ENCODE measurements around the gene TLL2.
"Not testable (repeated sequence)": the region's sequence is repeated elsewhere in the genome, so short reads cannot be mapped to it uniquely, and the experiment has no call there.

TLL2 gene

DNA sequence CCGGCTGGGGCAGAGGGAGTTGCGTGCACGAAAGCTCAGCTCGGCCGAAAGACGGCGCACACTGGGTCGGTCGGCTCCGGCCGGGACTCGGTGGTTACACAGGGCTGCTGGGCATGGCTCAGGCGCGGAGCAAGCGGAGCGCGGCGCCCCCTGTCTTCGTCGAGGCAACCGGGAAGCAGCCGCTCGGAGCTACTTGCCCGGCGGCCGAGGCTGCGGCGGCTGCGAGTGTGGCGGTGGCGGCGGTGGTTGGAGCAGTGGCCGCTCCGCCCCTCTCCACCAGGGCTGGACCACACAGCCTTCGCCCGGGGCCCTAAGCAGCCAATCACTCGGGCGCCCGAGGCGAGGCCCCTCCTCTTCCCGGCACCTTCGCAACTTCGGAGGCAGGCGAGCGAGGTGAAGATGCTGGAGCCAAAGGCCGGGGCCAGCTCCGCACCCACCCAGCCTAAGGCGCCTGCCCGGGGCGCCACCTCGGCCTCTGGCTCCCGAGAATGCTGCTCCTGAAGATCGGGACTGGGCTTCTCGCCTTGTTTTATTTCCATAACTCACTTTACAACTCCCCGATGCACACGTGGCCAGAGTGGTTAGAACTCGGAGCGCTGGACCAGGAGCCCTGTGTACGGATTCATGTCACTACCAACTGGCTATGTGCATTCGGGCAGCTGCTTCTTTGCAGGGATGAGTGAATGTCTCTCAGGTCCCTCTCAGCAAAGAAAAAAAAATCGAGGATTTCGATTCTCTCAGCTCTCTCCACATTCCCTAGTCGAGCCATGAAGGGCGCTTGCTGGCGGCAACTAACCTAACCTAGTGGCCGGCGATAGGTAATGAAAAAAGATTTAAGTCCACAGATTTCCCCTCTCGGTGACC is at the start of gene TLL2:
Gene TLL2, minus strand, starts transcription at position 229 of the 864 bp plus-strand sequence. CDS start 241 bp downstream, outside the sequence.
- DNase-seq: peak; percentile 28

DNA sequence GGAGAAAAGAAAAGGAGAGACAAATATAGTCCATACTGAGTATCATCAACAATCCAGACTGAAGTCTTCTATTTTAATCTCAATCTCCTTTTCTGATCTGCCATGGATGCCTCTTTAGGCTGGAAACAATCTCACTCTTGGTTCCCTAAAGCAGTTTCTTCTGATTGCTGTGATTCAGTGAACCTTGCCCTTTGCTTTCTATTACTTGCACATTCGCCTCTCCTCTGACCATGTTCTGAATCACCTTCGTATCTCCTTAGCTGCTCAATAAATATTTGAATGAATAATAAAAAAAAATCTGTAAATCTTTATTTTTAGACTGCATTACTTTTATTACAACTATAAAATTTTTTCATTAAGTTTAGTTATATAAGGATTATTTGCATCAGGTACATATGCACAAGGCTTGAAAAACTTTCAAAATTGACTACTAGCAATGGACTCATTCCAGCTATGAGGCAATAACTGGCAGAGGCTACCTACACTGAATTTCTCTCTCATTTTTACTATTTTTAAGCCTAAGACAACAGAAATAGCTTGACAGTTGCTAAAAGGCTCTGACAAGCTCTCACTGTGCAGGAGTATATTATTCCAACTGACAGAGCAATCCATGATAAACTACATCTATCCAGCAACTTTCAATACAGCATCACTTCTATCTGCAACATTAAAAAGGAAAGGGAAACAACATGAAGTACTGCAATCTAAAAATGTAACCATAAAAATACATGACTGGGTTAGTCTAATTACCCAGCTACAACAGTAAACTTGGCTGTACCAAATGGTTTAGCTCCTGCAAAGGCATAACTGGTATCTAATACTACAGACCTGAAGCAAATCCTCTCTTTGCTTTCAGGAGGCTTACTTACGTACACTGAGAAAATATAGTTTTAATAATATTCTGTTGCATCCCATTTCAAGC is 47.5 kb upstream of the TLL2 start:
- no peak for DNase-seq

DNA sequence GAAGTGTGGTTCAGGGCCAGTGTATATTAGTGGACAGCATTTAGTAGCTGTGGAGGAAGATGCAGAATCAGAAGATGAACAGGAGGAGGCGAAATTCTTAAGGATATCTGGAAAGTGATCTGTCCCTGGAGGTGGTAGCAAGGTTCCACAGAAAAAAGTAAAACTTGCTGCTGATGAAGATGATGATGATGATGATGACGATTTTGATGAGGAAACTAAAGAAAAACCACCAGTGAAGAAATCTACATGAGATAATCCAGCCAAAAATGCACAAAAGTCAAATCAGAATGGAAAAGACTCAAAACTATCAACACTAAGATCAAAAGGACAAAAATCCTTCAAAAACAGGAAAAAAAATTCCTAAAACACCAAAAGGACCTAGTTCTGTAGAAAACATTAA is 46.8 kb upstream of the TLL2 start:
- no peak for DNase-seq

DNA sequence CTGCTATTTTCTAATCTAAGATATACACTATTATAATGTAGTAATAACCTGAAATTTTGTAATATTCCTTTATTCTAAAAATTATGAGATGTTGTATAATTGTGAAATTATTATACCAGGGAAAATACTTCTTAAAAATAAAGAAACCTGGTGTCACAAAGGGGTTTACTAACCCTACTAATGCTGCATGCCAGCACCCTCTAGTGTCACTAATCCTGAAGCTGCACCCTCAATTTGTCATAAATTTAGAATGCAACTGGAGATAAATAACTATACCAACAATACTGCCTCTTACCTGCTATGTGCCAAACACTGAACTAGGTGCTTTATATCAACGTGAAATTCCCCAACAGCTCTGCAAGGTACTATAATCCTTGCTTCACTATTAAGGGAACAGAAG is 42.3 kb upstream of the TLL2 start:
- DNase-seq: no peak

DNA sequence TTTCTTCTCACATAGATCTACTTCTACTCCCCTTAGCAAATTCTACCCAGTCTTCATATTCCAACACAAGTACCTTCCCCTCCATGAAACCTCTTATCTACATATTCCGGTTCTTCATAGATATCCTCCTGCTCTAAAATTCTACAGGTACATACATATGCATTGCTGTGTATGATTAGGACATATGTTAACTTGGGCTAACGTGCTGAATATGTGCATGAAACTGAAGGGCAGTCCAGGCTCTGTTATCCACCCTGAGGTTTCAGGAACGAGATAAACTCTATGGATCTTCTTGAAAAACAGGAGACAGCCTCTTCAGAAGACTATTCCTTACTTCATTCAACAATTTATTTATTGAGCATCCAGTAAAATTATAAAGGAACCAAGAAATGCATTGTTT is 41.6 kb upstream of the TLL2 start:
- no peak for DNase-seq

DNA sequence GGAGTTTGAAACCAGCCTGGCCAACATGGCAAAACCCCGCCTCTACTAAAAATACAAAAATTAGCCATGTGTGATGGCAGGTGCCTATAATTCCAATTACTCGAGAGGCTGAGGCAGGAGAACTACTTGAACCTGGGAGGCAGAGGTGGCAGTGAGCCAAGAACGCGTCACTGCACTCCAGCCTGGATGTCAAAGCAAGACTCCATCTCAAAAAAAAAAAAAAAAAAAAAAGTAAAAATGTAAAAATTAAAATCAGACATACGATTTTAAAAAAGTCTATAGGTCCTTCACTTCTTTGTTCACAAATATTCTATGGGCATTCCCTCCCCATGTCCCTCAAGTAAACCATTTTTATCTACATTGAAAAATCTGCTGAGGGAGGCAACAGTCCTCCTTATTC is 34.9 kb upstream of the TLL2 start:
- DNase-seq: no peak

DNA sequence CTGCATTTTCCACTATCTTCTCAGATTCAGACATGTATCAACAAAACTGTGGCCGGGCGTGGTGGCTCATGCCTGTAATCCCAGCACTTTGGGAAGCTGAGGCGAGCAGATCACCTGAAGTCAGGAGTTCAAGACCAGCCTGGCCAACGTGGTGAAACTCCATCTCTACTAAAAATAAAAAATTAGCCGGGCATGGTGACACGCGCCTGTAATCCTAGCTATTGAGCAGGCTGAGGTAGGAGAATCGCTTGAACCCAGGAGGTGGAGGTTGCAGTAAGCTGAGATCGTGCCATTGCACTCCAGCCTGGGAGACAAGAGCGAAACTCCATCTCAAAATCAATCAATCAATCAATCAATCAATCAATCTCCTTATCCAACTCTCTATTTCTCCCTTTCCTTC is 31.8 kb upstream of the TLL2 start:
- not testable (repeated sequence) for DNase-seq

DNA sequence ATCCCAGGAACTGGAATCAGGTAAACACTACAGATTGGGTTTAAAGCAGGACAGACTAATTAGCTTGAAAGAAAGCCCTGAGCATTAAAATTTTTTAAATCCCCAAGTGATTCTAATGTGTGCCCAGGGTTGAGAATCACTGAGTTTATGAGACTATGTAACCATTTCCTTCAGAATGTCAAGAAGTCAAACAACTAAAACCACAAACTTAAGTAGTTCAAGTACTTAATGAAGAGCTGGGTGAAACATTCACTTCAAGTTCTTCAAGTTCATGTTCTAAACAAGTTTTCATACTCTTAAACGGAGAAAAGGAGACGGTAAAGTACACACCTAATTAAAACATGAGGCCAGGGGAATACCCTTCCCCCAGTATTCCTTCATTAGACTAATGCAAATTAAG is 28.2 kb upstream of the TLL2 start:
- no peak for DNase-seq

DNA sequence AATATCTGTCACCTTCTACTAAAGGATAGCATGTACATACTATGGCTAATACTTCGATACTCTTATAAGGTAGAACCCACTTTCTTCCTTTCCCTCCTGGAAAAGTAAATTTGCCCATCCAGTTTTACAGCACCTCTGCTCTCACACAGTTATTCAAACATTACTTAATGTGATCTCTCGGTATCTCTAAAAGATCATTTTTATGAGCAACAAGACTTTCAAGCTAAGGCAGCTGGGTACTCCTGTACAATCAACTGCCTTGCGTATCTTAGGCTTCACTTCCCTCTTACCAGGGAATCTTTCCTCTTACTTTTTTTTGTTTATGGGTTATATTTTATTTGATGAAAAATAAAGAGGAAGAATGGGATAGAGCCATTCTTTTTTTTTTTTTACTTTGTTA is 26.5 kb upstream of the TLL2 start:
- no peak for DNase-seq

DNA sequence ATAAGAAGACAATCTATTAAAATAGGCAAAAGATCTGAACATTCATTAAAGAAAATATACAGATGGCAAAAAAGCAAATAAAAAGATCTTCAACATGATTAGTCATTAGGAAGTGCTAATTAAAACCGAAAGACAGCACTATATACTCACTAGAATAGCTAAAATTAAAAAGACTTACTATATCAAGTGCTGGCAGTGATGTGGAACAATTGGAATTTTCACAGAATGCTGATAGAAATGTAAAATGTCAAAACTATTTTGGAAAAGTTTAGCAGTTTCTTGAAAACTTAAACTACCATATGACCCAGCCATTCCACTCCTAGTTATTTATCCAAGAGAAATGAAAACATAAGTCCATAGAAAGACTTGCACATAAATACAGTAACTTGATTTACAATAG is 25.0 kb upstream of the TLL2 start:
- DNase-seq: no peak

DNA sequence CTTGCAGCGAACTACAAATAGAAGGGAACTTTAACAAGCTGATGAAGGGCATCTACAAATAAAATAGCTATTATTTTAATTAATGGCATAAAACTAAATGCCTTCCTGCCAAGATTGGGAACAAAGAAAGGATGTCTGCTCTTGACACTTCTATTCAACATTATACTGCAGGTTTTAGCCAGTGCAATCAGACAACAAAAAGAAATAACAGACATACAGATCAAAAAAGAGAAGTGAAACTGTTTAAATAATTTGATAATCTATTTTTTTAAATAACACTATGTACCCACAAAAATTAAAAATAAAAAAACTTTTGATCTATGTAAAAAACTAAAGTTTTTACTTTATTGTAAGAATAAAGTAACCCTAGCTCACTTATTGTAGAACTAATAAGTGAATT is 22.4 kb upstream of the TLL2 start:
- DNase-seq: no peak

DNA sequence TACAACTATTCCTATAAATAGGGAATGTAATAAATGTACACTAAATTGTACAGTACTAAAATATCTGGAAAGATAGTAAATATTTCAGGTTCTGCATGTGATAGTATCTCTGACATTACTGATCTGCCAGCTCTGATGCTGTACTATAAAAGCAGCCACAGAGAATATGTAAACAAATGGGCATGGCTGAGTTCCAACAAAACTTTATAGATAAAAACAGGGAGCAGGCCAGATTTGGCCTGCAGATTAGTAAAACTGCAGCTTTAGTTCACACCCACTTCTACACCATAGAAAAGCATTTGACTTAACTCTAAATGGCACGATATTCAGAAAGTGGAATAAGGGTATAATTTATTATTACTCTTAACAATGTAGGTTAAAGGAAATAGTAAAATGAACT is 18.8 kb upstream of the TLL2 start:
- peak; percentile 9 for DNase-seq

DNA sequence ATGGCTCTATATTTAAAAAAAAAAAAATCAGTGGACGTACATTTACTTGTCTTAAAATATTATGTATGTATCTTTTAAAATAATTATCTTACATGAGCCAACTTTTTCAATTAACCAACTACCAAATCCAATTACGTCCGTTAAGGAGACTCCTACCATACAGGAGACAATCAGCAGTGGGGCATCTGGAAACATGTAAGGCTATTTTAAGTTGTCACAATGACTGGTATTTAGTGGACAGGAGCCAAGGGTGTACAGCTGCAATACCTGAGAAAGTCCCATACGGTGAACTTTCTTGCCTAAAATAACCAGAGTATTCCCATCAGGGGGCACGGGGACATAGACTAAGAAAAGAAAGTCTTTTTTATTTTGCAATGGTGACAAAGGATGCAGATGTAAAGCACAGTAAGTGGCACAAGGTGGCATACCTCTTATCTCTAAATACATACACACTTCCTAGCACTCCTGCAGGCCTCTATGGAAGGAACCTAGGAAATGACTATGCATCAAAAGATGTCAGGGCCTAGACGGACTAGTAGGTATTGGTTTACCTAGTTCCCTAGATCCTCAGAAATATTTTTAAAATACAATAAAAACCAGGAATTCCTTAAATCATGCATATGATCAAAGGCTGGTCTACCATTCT is 16.0 kb upstream of the TLL2 start:
- no peak for DNase-seq

DNA sequence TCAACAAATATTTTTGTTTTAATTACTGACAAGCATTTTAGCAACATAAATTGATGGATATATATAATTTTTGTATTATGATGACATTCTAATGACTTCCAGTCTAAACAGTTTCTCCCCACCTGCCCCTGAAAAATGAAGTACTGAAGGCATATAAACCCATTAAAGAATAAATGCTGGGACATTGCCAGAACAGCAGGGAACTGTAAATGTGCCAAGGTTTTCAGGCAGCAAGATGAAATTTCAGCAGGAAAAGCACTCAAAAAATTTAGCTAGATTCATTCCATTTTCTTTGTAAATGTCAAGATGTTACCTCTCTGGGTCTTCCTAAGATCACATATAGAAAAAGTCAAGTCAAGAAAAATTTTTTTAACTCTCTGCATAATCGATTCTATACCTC is 11.0 kb upstream of the TLL2 start:
- DNase-seq: peak; percentile 21

DNA sequence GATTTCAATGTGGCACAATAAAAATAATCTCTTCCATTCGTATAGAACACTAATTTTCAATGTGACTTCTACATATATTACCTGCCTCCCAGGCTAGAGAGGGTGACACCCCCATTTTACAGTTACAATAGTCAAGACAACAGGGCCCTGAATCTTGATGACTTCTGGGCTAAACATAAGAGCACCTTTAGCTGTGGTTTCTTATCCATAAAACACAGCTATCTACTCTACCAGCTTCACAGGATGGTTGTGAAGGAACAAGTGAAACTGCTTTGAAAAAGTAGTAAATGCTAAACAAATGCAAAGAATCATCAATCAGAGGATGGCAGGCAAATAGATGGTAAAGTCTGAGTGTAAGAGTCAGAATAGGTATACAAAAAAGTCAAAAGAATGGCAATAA is 3.6 kb upstream of the TLL2 start:
- DNase-seq: no peak

DNA sequence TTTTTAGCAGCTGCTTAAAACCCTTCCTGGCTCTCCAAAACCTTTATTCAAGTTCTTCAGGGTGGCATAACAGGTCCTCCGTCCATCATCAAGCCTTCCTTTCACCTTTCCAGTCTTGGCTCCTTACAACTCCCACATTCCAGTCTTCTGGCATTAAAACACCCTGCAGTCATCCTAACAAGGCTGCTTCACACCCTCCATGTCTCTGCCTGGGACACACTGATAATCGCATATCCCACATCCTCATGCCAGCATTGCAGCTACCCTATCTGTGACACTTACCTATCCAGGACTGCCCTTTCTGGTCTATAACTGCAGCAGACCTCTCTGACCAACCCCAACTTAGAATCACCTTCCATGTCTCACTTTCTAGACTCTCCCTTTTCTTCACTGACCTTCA is 2.6 kb upstream of the TLL2 start:
- no peak for DNase-seq

DNA sequence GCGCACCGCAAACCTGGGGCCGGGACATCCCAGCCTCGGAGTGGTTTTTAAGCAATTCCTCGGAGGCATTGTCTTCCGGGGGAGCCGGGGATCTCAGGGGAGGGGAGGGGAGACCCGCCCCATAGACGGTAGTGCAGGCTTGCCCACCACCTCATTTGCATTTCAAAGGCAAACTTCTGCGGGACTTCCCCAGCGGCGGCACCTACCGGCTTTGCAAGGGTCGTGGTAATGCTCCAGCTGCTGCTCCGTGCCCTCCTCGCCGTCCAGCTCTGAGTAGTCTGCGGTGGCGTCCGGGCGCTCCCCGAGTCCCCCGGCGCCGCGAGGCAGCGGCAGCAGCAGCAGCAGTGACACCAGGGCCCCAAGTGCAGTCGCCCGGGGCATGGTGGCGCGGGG is 425 bp downstream of the TLL2 start:
- DNase-seq: no peak

DNA sequence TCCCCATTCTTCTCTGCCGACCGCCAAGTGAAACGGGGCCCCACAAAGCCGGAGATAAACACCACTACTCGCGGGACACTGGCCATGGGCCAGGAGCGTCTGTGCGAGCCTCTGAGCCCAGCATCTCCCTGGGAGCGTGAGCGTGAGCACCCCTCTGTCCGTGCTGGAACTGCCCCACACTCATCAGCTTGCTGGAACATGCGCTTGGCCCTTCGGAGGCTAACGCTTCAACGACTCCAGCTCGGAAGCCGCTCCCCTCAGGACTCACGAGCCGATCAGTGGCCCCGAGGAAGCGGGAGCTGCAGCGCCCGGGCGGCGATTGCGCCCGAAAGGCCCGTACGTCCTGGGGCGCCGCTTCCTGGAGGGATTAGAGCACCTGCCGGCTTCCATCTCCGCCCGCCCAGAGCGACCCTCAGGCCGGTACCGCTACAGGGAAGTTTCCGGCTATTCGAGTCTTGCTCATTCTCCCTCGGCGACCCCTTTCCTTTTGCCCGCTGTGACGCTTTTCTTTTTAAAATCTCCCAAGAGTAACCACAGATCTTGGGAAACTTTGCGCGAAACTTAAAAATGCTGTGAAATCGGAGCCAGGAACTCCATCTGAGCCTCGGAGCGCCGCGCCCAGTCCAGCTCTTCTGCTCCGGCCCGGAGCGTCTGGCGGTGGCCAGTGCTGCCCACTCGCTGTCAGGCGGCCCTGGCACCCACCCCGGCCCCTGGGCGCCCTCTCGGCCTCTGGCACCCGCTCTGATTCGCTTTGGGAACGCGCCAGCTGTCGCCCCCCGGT is 1.0 kb downstream of the TLL2 start:
- no peak for DNase-seq

DNA sequence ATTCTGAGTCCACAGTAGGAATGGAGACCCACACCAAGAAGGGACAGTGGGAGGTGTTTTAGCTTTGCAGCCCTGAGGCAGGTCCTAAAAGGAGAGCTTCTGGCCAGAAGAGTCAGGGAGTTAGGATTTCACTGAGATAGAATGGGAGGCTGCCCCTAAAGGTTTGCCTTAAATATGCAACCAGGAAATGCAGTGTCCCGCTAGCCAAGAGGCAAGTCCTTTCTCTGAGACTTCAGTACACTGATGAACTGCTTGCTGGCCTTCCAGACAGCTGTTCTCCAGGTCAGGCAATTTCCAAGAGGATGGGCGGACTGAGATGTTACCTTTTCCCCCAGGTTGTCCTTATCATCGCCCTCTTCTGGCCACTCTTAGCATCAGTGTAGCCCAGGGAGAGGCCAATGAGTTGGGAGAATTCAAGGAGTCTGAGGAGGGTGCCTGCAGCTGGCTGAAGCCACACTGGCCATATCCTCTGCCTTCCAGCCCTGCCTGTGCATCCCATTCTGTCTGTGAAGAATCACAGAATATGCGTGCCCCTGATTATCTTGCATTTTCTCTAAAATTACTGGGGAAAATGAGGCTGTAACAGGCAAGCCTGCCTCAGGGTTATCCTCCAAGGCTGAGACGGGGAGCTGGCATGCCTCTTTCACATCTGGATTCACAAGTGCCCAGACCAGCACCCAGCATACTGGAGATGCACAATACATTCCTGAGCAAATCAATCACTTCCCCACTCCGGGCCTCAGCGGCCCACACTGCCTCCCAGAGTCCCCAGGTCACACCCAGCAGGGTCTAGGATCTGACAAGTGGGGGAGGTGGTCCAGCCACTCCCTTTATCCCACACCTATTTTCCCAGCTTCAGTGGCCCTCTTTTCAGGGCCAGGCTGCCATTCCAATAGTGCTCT is 2.4 kb downstream of the TLL2 start:
- DNase-seq: peak; percentile 14

DNA sequence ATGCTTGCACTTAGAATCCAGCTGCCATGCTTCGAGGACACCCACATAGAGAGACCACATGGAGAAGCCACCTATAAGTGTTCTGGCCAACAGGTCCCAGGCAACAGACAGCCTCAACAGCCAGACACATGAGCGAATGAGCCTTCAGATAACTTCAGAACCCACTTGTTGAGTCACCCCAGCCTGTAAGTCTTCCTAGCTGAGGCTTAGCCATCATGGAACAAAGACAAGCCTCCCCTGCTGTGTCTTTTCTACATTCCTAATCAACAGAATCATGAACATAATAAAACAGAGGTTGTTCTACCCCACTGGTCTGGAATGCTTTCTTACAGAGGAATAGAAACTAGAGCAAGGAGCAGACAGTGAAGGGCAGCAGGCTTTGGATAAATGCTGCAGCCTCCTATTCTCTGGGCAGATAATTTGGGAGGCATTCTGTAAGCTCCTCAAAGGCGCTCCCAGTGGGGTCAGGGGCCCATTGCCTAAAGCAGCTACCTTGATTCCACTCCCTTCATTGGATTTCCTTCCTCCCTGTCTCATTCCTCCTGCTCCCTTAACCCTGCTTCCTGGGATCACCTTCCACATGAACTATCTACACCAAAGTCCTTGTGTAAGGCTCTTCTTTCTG is 4.6 kb downstream of the TLL2 start:
- DNase-seq: no peak

DNA sequence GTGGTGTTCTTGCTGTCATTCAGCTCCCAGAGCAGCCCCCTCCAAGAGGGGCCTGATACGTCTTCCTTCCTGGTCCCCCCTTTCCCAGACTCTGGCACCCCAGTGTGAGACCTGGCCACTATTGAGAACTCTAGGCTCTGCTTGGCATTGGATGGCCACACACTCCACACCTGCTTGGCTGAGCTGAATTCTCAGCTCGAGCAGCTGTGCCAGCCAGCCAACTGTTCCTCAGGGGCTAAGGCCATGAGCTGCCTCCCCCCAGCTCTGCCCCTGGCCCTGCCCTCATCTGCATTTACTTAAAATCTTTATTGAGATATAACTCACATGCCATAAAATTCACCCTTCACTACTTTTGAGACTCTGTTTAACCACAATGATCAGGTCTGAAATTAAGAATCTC is 6.7 kb downstream of the TLL2 start:
- no peak for DNase-seq
